HG03175 (cell line): ENCODE results near the gene ABI2.
A peak's percentile ranks its signal among the peaks of the same experiment; 100 is the strongest.

Experiments used
- ATAC-seq: cut with Tn5 transposase; IDR thresholded peaks from one replicate; pipeline ENCODE4 v1.9.1; 2021; ENCODE audit warnings: mild to moderate bottlenecking, moderate library complexity; ENCODE audit not compliant: unreplicated experiment

The ABI2 gene

GRCh38 chr2:203471323-203471722, 143.1 kb downstream of the ABI2 start:
- no peak for ATAC-seq

- ATAC-seq, result no peak
Measured at GRCh38 chr2:203476881-203477280, 148.7 kb downstream of the ABI2 start.

DNA sequence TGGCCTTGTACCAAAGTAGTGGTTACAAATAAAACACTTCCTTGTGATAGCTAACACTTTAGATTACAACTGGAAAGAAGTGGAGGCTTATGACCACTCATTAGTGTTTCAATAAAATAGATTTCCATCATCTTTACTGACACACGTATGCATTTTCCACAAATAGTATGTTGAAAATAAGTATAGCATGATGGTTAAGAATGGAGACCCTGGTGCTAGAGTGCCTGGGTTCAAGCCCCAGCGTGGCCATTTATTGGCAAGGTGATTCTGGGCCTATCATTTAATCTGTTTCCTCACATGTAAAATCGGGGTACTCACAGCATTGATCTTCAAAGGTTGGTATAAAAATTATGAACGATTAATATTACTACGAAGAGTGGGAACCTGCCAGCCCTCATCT, 152.4 kb downstream of the ABI2 start:
- no peak for ATAC-seq

GRCh38 chr2:203484266-203485112, 156.3 kb downstream of the ABI2 start:
- ATAC-seq, result peak; percentile 70

DNA sequence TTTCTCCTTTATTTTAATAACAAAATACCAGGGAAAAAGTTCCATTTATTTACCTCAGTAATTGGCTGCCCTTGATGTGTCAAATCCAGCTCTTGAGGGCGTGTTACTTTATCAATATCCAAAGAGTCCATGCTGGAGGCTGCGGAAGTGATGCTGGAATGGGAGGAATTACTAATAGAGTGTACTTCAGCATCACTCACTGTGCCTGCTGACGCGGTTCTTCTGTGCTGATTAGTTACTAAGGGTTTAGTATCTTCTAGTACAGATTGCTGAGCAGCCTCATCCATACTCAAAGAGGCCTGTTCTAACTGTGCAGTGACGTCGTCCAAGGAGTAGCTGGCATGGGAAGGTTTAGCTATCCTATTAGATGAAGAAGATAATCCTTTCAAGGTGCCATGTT, 161.3 kb downstream of the ABI2 start:
- no peak for ATAC-seq

DNA sequence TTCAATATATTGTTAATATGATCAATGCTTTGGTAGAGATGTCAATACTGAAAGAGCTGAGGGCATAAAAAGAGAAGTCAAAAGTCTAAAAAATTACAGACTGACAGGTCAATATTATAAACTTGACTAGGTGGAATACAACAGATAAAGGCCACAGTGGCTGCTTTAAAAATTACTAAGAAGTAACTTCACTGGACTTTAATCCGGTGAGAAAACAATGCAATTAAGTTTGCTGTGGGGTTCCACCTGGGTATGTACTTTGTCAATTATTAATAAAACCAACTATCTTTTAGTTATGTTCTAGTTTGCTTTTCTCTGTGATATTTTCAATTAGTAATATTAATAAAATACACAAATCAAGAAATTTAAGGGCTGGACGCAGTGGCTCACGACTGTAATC, 162.2 kb downstream of the ABI2 start:
- no peak for ATAC-seq

GRCh38 chr2:203492965-203493364, 164.8 kb downstream of the ABI2 start:
- no peak for ATAC-seq
